Measurements from ENCODE around the gene ANAPC1.
"Not testable (repeated sequence)": the region's sequence is repeated elsewhere in the genome, so short reads cannot be mapped to it uniquely, and the experiment has no call there.

ANAPC1 gene

DNA sequence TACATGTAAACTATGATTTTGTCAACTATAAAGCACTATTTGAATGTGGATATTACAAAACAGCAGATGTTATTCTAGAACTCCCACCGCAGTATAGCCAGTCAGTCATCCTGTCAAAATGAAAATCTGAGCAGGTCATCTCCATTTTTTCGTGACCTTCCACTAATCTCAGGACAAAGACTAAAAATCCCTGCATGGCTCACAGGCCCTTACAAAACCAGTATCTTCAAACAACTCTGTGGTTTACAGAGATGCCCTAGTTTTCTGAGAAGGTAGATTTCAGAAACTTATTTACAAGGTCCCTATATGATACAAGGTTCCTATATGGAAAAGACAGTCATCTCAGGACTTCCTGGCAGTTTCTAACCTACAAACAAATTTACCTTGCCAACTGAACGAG, 49.8 kb downstream of the ANAPC1 start:
- not testable (repeated sequence) for H3K4me3 ChIP-seq; H3K9ac ChIP-seq (ENCODE audit: insufficient read length); H3K27ac ChIP-seq; H3K9me3 ChIP-seq (ENCODE audit: low read depth, low read length); DNase-seq (ENCODE audit: low read depth, low spot score)
- peaks cover 14% of the 10 kb centered on the region; the same call in 1 of the 2 replicates for H3K36me3 ChIP-seq (ENCODE audit: insufficient read depth, low read length)

DNA sequence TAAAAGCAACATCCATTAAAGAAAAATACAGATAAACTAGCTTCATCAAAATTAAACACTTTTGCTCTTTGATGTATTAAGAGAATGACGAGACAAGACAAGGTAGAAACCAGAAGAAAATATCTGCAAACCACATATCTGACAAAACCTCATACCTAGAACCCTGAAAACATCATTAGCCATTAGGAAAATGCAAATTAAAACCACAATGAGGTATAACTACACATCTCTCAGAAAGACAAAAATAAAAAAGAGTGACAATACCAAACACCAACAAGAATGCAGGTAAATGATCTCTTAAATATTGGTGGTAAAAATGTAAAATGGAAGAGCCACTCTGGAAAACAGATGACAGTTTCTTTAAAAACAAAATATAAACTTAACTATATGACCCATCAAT, 53.5 kb downstream of the ANAPC1 start:
- not testable (repeated sequence) for H3K27ac ChIP-seq; H3K4me3 ChIP-seq; H3K9ac ChIP-seq (ENCODE audit: insufficient read length); DNase-seq (ENCODE audit: low read depth, low spot score); H3K9me3 ChIP-seq (ENCODE audit: low read depth, low read length)
- H3K36me3 ChIP-seq (ENCODE audit: insufficient read depth, low read length) = peaks cover 20% of the 10 kb centered on the region; the same call in 1 of the 2 replicates

DNA sequence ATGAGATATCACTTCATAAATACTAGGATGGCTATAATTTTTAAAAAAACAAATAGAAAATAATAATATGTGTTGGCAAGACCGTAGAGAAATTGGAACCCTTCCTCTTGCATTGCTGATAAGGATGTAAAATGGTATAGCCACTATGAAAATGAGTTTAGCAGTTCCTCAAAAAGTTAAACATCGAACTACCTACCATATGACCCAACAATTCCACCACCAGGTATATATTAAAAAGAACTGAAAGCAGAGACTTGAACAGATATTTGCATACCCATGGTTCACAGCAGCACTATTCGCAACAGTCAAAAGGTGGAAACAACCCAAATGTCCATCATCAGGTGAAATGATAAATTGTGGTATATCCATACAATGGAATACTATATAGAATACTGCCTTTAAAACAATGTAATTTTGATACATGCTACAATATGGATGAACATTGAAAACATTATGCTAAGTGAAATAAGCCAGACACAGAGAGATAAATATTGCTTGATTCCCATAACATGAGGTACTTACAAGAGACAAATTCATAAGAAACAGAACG, 55.7 kb downstream of the ANAPC1 start:
- H3K9ac ChIP-seq (ENCODE audit: insufficient read length); DNase-seq (ENCODE audit: low read depth, low spot score): not testable (repeated sequence)

DNA sequence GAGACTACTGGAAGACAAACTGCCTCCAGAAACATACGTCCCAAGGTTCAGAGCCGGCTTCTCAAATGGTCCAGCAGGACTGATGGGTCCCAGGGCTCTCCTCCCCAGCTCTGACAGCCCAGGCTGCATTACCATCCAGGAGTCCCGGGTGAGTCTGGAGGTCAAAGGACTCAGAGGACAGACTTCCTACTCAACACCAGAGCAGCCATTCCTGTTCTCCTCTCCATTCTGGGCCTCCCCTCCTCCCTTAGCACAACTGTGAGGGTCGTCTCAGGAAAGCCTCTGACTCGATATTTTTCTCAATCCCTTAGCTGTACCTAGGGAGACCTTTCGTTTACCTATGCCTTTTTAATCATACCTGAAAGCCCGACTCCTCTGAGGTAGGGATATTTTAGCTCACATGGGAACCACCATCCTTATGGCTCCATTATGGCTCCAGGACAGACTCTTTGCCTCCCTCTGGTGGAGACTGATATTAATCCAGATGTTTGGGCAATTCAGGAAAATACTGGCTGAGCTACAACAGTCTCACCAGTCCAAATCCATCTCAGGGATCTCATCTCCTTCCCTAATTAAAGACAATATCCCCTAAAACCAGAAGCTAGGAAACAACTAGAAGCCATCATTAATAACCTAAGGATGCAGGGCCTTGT, 70.9 kb downstream of the ANAPC1 start:
- not testable (repeated sequence) for H3K36me3 ChIP-seq (ENCODE audit: insufficient read depth, low read length); H3K27ac ChIP-seq; H3K9ac ChIP-seq (ENCODE audit: insufficient read length); H3K9me3 ChIP-seq (ENCODE audit: low read depth, low read length); DNase-seq (ENCODE audit: low read depth, low spot score); H3K4me3 ChIP-seq

More for the DNA sequence above, 55.7 kb downstream of the ANAPC1 start:
- H3K36me3 ChIP-seq (ENCODE audit: insufficient read depth, low read length) = peaks cover 25% of the 10 kb centered on the region
- H3K9me3 ChIP-seq (ENCODE audit: low read depth, low read length); H3K4me3 ChIP-seq; H3K27ac ChIP-seq: not testable (repeated sequence)

DNA sequence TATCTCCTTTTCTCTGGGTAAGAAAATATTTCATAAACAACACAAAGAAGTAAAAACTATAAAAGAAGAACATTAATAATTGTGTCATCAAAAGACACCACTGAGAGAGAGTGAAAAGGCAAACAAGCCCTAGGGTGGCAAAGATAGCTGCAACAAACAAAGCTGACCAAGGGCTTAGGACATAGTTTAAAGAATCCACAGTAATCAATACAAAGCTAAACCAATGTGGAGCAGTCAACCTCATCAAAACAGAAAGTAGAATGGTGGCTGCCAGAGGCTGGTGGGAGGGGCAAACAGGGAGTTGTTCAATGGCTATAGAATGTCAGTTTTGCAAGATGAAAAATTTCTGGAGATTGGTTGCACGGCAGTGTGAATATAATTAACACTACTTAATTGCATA, 93.4 kb downstream of the ANAPC1 start:
- not testable (repeated sequence) for H3K9ac ChIP-seq (ENCODE audit: insufficient read length); DNase-seq (ENCODE audit: low read depth, low spot score); H3K4me3 ChIP-seq; H3K9me3 ChIP-seq (ENCODE audit: low read depth, low read length); H3K27ac ChIP-seq; H3K36me3 ChIP-seq (ENCODE audit: insufficient read depth, low read length)

DNA sequence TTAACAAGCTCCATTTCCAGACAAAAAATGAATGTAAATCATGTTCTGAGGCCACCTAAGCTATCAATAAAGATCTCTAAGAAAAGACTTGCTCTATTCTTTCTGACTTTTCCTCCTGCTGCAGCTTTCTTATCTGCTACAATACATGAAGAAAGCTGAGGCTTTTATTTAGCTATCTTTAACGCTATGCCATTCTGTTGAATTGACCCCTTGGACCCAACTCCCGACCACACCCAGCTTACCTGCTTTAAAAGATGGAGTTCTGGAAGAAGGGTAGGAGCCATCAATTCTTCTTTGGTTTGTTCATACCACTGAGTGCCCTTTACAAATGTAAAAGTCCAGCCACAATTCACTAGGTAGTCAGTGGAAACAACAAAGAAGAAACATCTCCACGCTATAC, 99.9 kb downstream of the ANAPC1 start:
- not testable (repeated sequence) for DNase-seq (ENCODE audit: low read depth, low spot score); H3K9ac ChIP-seq (ENCODE audit: insufficient read length); H3K27ac ChIP-seq; H3K9me3 ChIP-seq (ENCODE audit: low read depth, low read length); H3K4me3 ChIP-seq; H3K36me3 ChIP-seq (ENCODE audit: insufficient read depth, low read length)

DNA sequence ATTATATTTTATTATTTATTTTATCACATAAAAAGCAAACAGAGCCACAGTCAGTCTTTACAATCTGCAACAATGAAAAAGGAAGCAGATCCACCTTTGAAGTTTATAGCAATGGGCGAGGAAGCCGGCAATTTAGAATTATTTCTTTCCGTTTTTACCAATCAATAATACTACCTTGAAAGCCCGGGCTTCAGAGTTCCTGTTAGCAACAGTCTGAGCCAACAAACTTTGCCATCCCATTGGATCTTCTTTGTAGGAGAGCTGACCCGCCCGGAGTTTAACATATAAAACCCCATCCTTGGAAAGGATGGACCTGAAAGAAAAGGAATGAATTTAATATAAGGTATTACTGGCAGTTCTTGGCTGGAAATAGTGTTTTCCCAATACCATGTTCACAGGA, 101.8 kb downstream of the ANAPC1 start:
- DNase-seq (ENCODE audit: low read depth, low spot score) = not testable (repeated sequence)

DNA sequence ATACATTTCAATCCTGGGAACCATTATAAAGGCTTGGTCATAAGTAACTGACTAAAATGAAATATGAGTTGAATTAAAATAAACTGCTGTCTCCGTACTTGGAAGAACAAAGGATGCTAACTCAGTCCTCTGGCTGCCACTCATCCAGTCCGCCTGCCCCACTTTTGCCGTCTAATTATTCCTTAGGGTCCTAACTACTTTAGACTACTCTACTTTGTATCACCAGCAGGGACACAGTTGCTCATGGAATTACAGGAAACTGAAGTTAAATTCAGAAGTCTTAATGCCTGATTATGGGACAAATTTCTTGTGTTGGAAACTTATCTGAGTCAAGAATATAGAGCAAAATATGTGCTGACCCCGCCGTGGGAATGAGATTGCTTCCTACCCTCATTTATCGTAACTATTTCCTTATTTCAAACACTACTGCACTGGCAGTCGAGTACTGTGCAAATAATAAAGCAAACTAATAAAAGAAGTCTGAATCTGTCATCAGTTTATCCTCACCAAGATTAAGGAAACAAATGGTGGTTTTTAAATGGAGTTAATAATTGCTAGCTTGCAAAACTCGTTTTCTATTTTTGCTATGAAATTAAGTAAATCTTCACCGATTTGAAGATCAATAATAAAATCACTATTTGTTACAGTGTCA, 102.4 kb downstream of the ANAPC1 start:
- not testable (repeated sequence) for H3K9ac ChIP-seq (ENCODE audit: insufficient read length); H3K9me3 ChIP-seq (ENCODE audit: low read depth, low read length); H3K4me3 ChIP-seq; DNase-seq (ENCODE audit: low read depth, low spot score); H3K36me3 ChIP-seq (ENCODE audit: insufficient read depth, low read length); H3K27ac ChIP-seq

More for the DNA sequence above, 101.8 kb downstream of the ANAPC1 start:
- not testable (repeated sequence) for H3K4me3 ChIP-seq; H3K9ac ChIP-seq (ENCODE audit: insufficient read length); H3K9me3 ChIP-seq (ENCODE audit: low read depth, low read length); H3K27ac ChIP-seq; H3K36me3 ChIP-seq (ENCODE audit: insufficient read depth, low read length)

DNA sequence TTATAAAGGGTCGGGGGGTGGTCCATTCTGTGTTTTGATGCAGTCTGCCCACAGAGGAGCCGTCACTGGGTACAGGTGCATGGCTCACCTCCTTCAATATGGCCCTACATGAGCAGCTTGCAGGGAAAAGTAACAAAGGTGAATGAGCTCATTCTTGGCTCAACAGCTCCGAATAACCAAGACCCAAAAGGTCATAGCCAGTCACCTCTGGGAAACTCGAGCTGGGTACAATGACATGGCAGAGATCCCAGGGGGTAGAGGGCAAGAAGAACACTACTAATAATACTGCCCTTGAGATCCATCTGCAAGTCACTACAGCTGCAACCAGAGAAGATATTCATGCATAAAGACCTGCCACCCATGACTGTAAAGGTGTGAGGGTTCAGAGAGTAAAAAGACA, 106.8 kb downstream of the ANAPC1 start:
- H3K36me3 ChIP-seq (ENCODE audit: insufficient read depth, low read length); H3K27ac ChIP-seq; DNase-seq (ENCODE audit: low read depth, low spot score); H3K9ac ChIP-seq (ENCODE audit: insufficient read length); H3K9me3 ChIP-seq (ENCODE audit: low read depth, low read length); H3K4me3 ChIP-seq: not testable (repeated sequence)

DNA sequence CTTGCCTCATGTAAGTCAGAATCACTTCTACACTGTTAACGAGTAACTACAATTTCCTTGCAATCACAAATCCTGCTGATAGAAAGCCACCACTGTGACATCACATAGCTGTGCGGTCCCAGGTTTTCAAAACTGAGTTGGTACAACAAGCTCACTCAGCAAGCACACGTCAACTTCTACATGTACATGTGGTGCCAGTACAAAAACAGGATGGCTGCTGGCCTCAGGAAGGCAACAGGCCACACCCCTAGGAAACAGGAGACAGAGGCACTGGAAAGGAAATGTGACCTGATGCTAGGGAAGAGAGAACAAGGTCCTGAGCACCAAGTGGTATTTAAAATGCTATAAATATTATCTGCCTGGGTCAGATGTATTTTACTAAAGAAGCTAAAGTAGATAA, 107.7 kb downstream of the ANAPC1 start:
- not testable (repeated sequence) for H3K9ac ChIP-seq (ENCODE audit: insufficient read length); H3K4me3 ChIP-seq; H3K27ac ChIP-seq; H3K9me3 ChIP-seq (ENCODE audit: low read depth, low read length); DNase-seq (ENCODE audit: low read depth, low spot score); H3K36me3 ChIP-seq (ENCODE audit: insufficient read depth, low read length)

DNA sequence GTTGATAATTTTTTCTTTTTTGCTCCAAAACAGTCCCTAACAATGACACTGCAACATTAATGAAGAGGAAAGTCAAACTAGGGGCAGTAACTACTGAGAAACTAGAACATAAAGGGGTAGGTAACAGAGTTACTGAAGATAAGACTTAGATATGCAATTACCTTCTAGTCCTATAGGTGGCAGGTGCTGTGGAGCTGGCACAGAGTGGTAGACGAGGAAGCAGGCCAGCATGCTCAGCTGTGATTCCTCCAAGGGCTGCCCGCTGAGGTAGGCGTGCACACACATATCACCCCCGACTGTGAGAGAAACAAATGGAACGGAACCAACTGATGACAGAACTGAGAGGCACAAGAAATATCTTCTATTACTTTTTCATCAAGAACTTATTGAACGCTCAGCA, 111.8 kb downstream of the ANAPC1 start:
- not testable (repeated sequence) for H3K9me3 ChIP-seq (ENCODE audit: low read depth, low read length); DNase-seq (ENCODE audit: low read depth, low spot score)

DNA sequence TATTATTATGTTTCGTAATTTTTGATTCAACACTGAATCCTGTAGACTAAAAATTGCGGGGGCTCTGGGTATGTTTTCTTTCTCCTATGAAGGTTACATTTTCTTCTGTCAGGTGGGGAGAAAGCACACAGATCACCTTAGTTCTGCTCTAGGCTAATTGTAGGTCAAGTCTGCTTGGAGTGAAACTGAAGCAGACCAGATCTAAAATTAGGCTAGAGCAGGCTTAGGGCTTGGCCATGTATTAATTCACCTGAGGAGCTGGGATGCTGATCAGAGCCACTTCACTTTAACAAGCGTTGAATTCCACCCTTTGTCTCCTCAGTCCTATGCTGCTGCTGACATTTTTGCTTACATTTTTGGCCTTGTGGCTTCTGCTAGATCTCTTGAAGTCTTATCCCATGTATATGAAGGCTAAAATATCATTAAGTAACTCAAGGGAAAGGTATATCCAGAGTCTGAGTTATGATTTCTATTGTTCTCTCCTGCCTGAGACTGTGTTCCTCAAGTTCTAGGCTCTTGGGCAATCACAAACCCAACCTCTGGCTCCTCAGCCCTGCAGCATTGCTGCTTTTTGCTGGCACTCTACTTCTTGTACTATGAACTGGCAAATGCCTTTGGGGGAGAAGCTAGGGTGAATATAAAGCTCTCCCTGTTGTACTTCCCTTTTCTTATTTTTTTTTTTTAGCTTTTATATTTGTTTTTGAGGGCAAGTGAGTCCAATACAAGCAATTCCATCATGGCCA, 112.9 kb downstream of the ANAPC1 start:
- H3K9ac ChIP-seq (ENCODE audit: insufficient read length); DNase-seq (ENCODE audit: low read depth, low spot score): not testable (repeated sequence)

More for the DNA sequence above, 111.8 kb downstream of the ANAPC1 start:
- H3K9ac ChIP-seq (ENCODE audit: insufficient read length); H3K27ac ChIP-seq; H3K36me3 ChIP-seq (ENCODE audit: insufficient read depth, low read length); H3K4me3 ChIP-seq: not testable (repeated sequence)

DNA sequence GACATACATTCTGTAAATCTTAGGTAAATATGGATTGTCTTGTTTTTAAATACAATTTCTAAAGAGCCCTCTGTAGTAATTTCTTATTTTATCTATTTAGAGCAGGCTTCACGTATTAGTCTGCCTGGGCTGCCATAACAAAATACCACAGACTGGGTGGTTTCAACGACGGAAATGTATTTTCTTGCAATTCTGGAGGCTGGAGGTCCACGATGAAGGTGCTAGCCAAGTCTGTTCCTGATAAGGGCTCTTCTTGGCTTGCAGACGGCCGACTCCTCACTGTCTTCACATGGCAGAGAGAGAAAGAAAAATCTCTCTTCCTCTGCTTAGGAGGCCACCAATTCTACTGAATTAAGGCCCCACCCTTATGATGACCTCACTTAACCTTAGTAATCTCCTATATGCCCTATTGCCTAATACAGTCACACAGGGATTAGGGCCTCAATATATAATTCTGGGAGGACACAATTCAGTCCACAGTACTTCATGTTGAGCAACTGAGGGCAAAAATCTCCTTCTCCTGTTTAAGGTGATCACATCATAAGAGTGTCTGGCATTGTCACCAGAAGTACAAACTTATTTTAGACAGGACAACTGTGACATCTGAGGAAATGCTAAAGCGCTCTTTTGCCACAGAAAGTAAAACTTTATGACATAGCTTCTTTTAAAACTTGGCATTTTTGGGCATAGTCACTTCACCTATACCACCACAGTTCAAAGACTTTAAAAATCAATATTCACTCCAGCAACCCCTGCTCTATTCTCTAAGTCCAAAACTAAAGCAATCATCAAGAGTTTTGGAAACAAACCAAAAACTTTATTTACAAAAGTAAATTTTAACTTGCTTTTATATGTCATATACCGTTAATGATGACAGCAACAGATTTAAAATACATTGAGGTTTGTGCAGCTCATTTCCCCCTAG, 115.5 kb downstream of the ANAPC1 start:
- H3K27ac ChIP-seq; H3K4me3 ChIP-seq; H3K36me3 ChIP-seq (ENCODE audit: insufficient read depth, low read length); DNase-seq (ENCODE audit: low read depth, low spot score); H3K9ac ChIP-seq (ENCODE audit: insufficient read length); H3K9me3 ChIP-seq (ENCODE audit: low read depth, low read length): not testable (repeated sequence)

More for the DNA sequence above, 112.9 kb downstream of the ANAPC1 start:
- H3K4me3 ChIP-seq; H3K27ac ChIP-seq; H3K36me3 ChIP-seq (ENCODE audit: insufficient read depth, low read length); H3K9me3 ChIP-seq (ENCODE audit: low read depth, low read length): not testable (repeated sequence)

Data from SK-N-MC (cell line).